DOHH2 (cell line): ENCODE measurements around the gene HAP1.

Experiments used
- H3F3A ChIP-seq: fragments of 200-600 bp; sonication (generic), shearing (Covaris generic); 2 replicates; pipeline ENCODE4 v1.6.0; 2016; ENCODE audit warnings: antibody characterized with exemption, mild to moderate bottlenecking; ENCODE audit not compliant: control insufficient read depth, insufficient read depth
- H3K27ac ChIP-seq: fragments of 200-600 bp; sonication (generic); 2 replicates; pipeline ENCODE4 v1.5.1; 2014; ENCODE audit warnings: low read depth, mild to moderate bottlenecking, low read length, moderate library complexity
- H3K27me3 ChIP-seq: fragments of 200-600 bp; sonication (generic); 2 replicates; pipeline ENCODE4 v1.6.1; 2014; ENCODE audit warnings: mild to moderate bottlenecking, low read length, mixed read lengths; ENCODE audit not compliant: control insufficient read depth
- H3K36me3 ChIP-seq: fragments of 200-600 bp; sonication (generic); 2 replicates; pipeline ENCODE4 v1.6.1; 2014; ENCODE audit warnings: mild to moderate bottlenecking, low read length, moderate library complexity, mixed read lengths; ENCODE audit not compliant: control insufficient read depth
- H3K4me1 ChIP-seq: fragments of 200-600 bp; sonication (generic); 2 replicates; pipeline ENCODE4 v1.6.1; 2014; ENCODE audit warnings: mild to moderate bottlenecking, low read length, mixed read lengths; ENCODE audit not compliant: control insufficient read depth
- H3K4me2 ChIP-seq: fragments of 200-600 bp; sonication (generic); 2 replicates; pipeline ENCODE4 v1.6.0; 2014; ENCODE audit warnings: mild to moderate bottlenecking, low read length, moderate library complexity
- H3K4me3 ChIP-seq: fragments of 200-600 bp; sonication (generic); 2 replicates; pipeline ENCODE4 v1.5.1; 2014; ENCODE audit warnings: mild to moderate bottlenecking, low read length, mixed read lengths
- H3K79me2 ChIP-seq: fragments of 200-600 bp; sonication (generic); 2 replicates; pipeline ENCODE4 v1.6.1; 2014; ENCODE audit warnings: mild to moderate bottlenecking, low read length, mixed read lengths; ENCODE audit not compliant: control insufficient read depth
- H3K9me2 ChIP-seq: fragments of 200-600 bp; sonication (generic); replicated peaks from 2 replicates; pipeline ENCODE4 v1.6.1; 2014; ENCODE audit warnings: mild to moderate bottlenecking, low read length, mixed read lengths; ENCODE audit not compliant: control insufficient read depth
- H3K9me3 ChIP-seq: fragments of 200-600 bp; sonication (generic); 2 replicates; pipeline ENCODE4 v1.6.1; 2014; ENCODE audit warnings: antibody characterized with exemption, low read length, mixed read lengths; ENCODE audit not compliant: control insufficient read depth, insufficient read depth
- H4K20me1 ChIP-seq: fragments of 200-600 bp; sonication (generic); 2 replicates; pipeline ENCODE4 v1.6.0; 2014; ENCODE audit warnings: low read depth, mild to moderate bottlenecking, antibody characterized with exemption, low read length, moderate library complexity; ENCODE audit not compliant: control insufficient read depth, insufficient read depth
- EZH2phosphoT487 ChIP-seq: fragments of 200-600 bp; sonication (generic); IDR thresholded peaks from 2 replicates; pipeline ENCODE4 v1.6.1; 2017; ENCODE audit warnings: borderline replicate concordance, mild to moderate bottlenecking, antibody characterized with exemption, low read length, moderate library complexity, mixed read lengths
- TF ChIP-seq, protein P1 (sequence below): fragments of 200-600 bp; sonication (generic); IDR thresholded peaks from one replicate; pipeline ENCODE4 v1.5.1; 2014; ENCODE audit warnings: antibody characterized with exemption, mild to moderate bottlenecking, low read depth, low read length; ENCODE audit not compliant: poor library complexity, severe bottlenecking

The HAP1 gene

DNA sequence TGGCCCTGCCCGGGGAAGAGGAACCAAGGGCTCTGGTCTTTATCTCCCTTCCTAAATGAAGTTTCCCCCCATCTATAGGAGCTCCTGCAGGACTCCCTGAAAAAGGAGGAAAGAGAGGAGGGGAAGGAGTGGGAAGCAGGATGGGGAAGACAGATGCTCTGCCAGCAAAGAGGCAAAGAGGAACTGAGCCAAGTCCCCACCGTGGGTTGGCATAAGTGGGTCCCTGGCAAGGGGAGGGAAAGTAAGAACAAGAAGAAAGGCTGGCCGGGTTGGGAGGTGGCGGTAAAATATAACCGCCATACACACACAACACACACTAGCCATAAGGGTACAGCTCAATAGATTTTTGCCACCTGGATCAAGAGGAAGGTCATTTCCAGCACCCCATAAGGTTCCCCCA is 51.8 kb downstream of the HAP1 start:
- no peak for TF ChIP-seq EZH2phosphoT487
- no peaks in the 10 kb centered on the region for H3K36me3 ChIP-seq
- no peaks in the 10 kb centered on the region for H3K9me3 ChIP-seq
- no peaks in the 10 kb centered on the region for H4K20me1 ChIP-seq
- H3K4me3 ChIP-seq = no peak overlapping the region
- H3K27ac ChIP-seq = no peak overlapping the region
- no peak overlapping the region for H3K4me2 ChIP-seq
- H3K27me3 ChIP-seq = peaks cover 22% of the 10 kb centered on the region
- H3K9me2 ChIP-seq = no peaks in the 10 kb centered on the region
- H3F3A ChIP-seq = no peaks in the 10 kb centered on the region
- no peaks in the 10 kb centered on the region for H3K79me2 ChIP-seq
- peaks cover 8% of the 10 kb centered on the region for H3K4me1 ChIP-seq

DNA sequence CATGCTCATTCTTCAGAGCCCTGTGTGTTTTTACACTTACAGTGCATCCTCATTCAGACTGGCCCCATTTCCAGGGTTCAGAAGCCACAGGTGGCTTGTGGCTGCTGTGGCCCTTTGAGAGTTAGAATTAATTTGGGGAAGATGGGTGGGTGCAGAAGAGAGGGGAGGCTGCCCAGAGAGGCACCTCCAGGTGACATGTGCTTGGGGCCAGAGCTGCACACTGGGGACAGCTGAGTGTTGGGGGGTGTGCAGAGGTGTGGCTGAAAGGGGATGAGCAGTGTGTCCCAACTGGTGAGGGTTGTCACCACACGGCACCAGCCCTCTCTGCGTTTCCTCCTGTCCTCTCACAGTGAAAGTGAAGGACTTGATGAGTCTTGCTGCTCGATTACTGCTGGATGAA is 52.7 kb downstream of the HAP1 start:
- Histone ChIP-seq H3K27ac (no peak overlapping the region), H3K79me2 (no peaks in the 10 kb centered on the region), H3K4me2 (no peak overlapping the region), H3F3A (no peaks in the 10 kb centered on the region), H3K9me2 (no peaks in the 10 kb centered on the region), H3K4me3 (no peak overlapping the region), H3K27me3 (peaks cover 22% of the 10 kb centered on the region), H4K20me1 (no peaks in the 10 kb centered on the region), H3K36me3 (no peaks in the 10 kb centered on the region), H3K4me1 (peaks cover 5% of the 10 kb centered on the region; the same call in 1 of the 2 replicates), H3K9me3 (no peaks in the 10 kb centered on the region)
- no peak for TF ChIP-seq EZH2phosphoT487
- TF ChIP-seq, protein P1, sequence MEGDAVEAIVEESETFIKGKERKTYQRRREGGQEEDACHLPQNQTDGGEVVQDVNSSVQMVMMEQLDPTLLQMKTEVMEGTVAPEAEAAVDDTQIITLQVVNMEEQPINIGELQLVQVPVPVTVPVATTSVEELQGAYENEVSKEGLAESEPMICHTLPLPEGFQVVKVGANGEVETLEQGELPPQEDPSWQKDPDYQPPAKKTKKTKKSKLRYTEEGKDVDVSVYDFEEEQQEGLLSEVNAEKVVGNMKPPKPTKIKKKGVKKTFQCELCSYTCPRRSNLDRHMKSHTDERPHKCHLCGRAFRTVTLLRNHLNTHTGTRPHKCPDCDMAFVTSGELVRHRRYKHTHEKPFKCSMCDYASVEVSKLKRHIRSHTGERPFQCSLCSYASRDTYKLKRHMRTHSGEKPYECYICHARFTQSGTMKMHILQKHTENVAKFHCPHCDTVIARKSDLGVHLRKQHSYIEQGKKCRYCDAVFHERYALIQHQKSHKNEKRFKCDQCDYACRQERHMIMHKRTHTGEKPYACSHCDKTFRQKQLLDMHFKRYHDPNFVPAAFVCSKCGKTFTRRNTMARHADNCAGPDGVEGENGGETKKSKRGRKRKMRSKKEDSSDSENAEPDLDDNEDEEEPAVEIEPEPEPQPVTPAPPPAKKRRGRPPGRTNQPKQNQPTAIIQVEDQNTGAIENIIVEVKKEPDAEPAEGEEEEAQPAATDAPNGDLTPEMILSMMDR = no peak

DNA sequence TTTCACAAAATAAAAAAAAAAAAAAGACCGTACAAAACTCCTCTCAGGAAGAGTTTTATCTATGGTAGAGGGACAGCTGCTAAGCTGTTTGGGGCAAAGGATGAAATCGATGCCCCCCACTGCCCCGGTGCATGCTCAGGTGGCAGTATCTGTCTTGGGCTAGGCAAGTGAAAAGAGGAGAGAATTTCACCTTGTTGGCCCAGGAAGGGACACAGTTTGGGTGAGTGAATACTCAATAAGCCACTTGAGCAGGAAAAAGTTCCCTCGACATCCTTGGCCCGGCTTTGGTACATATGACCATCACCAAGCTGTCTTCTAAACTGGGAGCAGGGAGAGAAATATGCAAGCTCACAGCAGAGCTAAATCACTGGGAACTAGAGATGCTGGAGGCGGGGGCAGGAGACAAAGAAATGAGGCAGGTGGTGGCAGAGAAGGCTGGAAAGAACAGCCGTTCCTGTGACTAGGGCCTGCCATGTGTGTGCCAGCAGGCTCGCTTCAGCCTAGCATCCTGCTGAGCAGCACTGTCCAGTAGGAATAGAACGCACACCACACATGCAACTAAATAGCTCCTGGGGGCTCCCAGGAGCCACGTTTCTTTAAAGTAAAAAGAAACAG is 53.9 kb downstream of the HAP1 start:
- Histone ChIP-seq H3F3A (no peaks in the 10 kb centered on the region), H3K27me3 (peaks cover 28% of the 10 kb centered on the region), H3K4me3 (no peak overlapping the region), H3K27ac (no peak overlapping the region), H3K9me2 (no peaks in the 10 kb centered on the region), H3K9me3 (no peaks in the 10 kb centered on the region), H3K79me2 (no peaks in the 10 kb centered on the region), H3K36me3 (no peaks in the 10 kb centered on the region), H4K20me1 (no peaks in the 10 kb centered on the region), H3K4me1 (peaks cover 5% of the 10 kb centered on the region; the same call in 1 of the 2 replicates), H3K4me2 (no peak overlapping the region)
- TF ChIP-seq EZH2phosphoT487 = no peak
- TF ChIP-seq, protein P1 = no peak

DNA sequence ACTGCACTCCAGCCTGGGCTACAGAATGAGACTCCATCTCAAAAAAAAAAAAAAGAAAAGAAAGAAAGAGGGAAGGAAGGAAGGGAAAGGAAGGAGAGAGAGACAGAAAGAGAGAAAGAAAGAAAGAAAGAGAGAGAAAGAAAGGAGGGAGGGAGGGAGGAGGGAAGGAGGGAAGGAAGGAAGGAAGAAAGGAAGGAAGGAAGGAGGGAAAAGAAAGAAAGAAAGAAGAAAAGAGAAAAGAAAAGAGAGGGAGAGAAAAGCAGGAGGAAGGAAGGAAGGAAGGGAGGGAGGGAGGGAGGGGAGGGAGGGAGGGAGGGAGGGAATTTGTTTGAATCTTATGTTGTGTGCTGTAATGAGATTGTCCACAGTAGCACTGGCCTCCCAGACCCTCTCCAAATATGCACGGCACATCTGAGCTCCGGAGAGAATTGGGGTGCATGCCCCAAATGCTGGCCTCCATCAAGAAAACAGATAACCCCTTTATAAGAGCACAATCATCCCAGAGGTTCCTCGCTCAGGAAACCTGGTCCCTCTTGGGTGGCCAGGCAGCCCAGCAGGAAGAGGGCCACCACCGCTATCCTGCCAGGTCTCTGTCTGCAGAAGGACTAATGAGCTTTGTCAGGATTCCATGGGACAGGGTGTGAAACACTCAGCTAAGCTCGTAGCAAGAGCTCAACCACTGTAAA is 54.6 kb downstream of the HAP1 start:
- H3K27ac ChIP-seq = no peak overlapping the region

More for the DNA sequence above, 54.6 kb downstream of the HAP1 start:
- H3F3A ChIP-seq = no peaks in the 10 kb centered on the region
- TF ChIP-seq, protein P1 = no peak
- no peak for TF ChIP-seq EZH2phosphoT487
- no peak overlapping the region for H3K4me3 ChIP-seq
- H3K9me2 ChIP-seq = no peaks in the 10 kb centered on the region
- H3K4me2 ChIP-seq = no peak overlapping the region
- H3K4me1 ChIP-seq = peaks cover 5% of the 10 kb centered on the region; the same call in 1 of the 2 replicates
- no peaks in the 10 kb centered on the region for H4K20me1 ChIP-seq
- no peaks in the 10 kb centered on the region for H3K79me2 ChIP-seq
- H3K9me3 ChIP-seq = no peaks in the 10 kb centered on the region
- H3K27me3 ChIP-seq = peaks cover 32% of the 10 kb centered on the region
- H3K36me3 ChIP-seq = no peaks in the 10 kb centered on the region
